22Rv1 (cell line): ENCODE results near the gene STUM.
"Not testable (repeated sequence)": the region's sequence is repeated elsewhere in the genome, so short reads cannot be mapped to it uniquely, and the experiment has no call there.

Source experiments
- H3K27ac ChIP-seq: fragments of 450-650 bp; 2 replicates; pipeline ENCODE4 v1.5.1; 2017
- ZFX ChIP-seq: fragments of 450-650 bp; IDR thresholded peaks from 2 replicates; pipeline ENCODE4 v1.6.1; 2017; ENCODE audit warnings: antibody characterized with exemption, borderline replicate concordance
- TF ChIP-seq, protein P1 (sequence below): fragments of 450-650 bp; IDR thresholded peaks from 2 replicates; pipeline ENCODE4 v1.5.1; 2017; ENCODE audit warnings: mild to moderate bottlenecking

STUM gene

DNA sequence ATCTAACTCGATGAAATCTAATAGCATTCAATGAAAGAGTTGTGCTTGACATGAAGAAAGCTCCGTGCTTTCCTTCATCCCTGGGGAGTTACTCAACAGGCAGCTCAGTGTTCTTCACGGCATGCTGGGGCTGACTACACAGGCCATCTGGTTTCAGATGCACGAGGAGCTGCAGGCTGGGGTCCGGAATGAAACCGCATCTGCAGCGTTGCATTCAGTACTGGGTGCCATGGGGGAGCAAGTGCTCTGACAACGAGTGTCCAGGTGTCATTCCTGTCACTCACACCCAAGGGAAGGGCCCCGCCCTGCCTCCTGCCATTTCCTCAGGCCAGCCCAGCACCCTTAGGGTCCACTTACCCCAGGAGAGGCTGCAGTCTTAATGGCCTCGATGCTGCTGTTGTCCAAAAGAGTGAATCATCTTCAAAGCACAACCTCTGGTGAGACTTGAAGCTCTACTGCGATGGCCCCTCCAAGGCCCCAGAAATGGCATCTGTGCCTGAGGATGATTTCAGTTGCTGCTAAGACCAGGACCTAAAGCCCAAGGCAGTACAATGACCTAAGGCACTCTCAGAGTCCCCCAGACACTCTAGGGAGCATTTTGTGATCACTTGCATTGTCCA, 61.4 kb downstream of the STUM start:
- no peak overlapping the region for H3K27ac ChIP-seq
- no peak for TF ChIP-seq ZFX
- TF ChIP-seq, protein P1, sequence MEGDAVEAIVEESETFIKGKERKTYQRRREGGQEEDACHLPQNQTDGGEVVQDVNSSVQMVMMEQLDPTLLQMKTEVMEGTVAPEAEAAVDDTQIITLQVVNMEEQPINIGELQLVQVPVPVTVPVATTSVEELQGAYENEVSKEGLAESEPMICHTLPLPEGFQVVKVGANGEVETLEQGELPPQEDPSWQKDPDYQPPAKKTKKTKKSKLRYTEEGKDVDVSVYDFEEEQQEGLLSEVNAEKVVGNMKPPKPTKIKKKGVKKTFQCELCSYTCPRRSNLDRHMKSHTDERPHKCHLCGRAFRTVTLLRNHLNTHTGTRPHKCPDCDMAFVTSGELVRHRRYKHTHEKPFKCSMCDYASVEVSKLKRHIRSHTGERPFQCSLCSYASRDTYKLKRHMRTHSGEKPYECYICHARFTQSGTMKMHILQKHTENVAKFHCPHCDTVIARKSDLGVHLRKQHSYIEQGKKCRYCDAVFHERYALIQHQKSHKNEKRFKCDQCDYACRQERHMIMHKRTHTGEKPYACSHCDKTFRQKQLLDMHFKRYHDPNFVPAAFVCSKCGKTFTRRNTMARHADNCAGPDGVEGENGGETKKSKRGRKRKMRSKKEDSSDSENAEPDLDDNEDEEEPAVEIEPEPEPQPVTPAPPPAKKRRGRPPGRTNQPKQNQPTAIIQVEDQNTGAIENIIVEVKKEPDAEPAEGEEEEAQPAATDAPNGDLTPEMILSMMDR = no peak

DNA sequence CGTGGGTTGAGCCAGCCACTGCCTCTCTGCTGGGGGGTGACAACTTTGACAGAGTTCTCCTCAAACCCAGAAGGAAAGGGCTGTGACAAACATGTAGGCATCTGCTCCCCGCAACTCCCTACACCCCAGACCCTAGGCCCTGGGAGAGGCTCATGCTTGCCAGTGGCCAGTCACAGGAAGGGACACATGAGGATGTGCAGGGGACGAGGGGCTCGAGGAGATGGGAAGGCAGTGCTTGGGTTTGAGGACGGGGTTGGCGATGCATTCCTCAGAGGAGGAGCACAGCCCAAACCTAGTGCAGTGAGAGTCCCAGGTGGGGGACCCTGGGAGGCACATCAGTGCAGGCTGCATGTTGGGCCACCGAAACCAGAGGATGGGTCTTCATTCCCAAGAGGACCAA, 62.1 kb downstream of the STUM start:
- TF ChIP-seq ZFX = no peak
- TF ChIP-seq, protein P1 = no peak
- H3K27ac ChIP-seq = no peak overlapping the region

DNA sequence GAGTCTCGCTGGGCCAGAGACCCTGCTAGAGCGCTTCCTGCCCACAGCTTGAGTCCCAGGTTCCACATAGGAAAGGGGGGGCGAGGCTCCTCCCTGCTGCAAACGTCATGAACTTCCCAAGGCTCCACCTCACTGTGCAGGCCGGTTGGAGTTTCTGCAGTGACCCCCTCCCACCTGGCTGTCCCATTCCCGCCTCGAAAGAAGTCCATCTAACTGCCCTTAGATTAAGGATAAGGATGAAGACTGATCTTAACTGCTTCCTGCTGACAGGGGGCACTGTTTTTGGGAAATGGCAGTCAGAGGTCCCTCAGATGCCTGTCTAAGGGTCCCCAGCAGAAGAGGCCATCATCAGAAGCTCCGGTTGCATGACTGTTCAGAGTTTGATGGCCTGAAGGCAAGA, 62.7 kb downstream of the STUM start:
- TF ChIP-seq, protein P1 = peak; percentile 17; the same call in 1 of the 2 replicates
- no peak for TF ChIP-seq ZFX
- H3K27ac ChIP-seq = no peak overlapping the region

DNA sequence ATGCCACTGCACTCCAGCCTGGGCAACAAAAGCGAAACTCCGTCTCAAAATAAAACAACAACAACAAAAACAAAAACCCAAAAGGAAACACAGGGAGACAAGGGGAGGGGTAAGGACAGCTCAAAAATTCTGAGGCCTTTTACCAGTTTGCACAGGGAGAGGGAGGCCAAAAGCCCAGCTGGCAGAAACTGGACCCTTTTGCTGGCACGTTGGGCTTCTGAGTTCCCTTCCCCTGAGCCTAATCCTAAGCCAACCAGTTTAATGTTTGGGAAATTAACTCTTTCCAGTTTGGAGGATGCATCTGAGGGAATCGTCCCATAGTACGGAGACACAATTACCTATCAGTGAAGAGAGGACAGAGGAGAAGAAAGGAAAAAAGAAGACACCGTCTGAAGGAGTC, 63.4 kb downstream of the STUM start:
- H3K27ac ChIP-seq = not testable (repeated sequence)

DNA sequence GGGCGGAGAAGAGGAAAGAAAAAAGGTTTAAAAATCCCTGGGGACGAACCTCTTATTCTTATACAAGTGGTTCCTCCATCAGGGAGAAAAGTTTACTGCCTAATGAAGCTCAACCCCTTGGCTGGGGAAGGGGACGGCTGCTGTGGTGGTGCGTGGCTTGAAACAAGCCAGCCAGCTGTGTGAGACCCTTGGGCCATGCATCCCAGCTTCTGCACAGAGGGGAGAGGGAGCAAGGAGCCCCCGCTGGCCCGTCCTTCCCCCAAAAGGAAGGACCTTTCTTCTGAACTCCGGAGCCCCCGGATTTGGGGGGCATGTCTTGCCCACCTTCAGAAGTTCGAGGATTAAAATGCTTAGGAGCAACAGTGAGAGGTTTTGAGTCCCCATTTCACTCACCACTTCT, 67.3 kb downstream of the STUM start:
- no peak overlapping the region for H3K27ac ChIP-seq
- TF ChIP-seq, protein P1 = no peak
- TF ChIP-seq ZFX = no peak

DNA sequence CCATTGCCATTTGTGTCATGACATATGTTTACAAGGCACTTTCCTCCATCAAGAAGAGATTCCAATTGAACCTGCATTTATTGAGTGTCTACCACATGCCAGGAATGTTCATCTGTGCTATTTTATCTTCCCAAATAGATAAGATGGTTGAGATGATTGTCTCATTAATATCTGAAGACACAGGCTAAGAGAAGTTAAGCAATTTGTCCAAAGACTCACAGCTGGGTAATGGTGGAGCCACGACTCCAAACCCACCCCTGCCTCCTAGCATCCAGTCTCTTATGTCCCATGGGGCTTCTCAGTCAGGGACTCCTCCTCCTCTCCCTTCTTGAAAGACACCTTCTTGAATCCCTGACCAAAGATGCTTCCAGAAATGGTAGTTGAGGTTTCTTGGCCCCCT, 68.1 kb downstream of the STUM start:
- no peak overlapping the region for H3K27ac ChIP-seq
- no peak for TF ChIP-seq ZFX
- TF ChIP-seq, protein P1 = no peak

DNA sequence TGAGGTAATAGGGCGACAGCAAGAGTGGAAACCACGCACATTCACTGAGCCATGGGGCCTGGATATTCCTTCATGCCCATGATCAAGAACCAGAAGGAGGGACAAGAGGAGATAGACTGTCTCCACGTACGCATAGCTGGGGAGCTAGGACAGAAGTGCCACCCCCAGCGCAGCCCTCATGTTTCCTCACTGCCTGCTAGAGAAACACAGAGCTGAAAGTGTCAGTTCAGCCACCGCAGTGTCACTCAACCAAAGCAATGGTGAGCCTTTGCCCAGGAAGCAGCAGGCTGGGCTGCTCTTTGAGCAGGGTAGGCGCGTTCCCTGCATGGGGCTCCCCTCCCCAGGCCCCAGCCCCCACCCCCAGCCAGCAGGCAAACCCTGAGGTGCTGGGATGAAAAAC, 68.5 kb downstream of the STUM start:
- TF ChIP-seq ZFX = no peak
- TF ChIP-seq, protein P1 = no peak
- no peak overlapping the region for H3K27ac ChIP-seq

DNA sequence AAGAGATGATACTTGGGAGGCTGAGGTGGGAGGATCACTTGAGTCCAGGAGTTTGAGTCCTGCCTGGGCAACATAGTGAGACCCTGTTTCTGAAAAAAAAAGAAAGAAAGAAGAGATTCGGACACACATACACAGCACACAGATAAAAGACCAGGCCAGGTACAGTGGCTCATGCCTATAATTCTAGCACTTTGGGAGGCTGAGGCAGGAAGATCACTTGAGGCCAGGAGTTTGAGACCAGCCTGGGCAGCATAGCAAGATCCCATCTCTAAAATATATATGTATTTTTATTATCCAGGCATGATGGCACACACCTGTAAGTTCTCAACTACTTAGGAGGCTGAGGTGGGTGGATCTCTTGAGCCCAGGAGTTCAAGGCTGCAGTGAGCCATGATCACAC, 69.2 kb downstream of the STUM start:
- H3K27ac ChIP-seq = not testable (repeated sequence)
